Middle frontal gyrus (tissue), 1 donor: Measurements from ENCODE around the gene SLC44A3.

Experiments
- DNase-seq: peaks from one replicate; pipeline ENCODE4 v3.0.0-alpha.2; 2015; ENCODE audit warnings: low spot score; ENCODE audit errors: extremely low spot score

Gene SLC44A3

DNA sequence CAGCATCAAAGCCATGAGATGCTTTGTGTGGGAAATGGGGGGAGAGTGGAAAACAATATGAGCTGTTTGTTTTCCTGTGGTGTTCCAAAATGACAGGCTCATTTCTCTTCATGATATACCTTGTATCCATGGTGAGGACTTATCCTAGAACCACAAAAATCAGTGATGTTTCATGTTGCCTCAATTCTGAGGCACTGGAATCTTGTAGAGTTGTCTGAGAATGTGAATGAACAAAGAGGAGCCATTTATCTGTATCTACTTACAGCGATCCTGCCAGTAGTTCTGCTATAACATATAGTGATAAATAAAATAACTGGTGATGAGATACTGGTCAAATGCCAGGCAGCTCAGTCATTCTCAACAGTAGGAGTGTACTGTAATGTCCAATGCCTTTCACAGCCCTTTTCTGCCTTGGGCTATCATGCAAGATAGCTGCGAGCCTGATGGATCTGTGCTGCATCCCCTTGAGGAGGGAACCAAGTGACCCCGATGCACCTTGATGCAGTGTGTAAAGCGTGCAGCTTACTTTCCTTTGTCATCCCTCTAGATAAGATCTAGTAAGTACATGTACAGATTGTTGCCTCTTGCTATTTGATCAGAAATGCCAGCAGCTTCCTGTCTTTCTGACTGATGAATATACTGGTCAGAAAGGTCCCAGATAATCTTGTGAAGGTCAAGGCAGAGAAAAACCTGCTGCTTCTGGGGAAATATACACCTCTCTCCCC lies 52.8 kb downstream of the SLC44A3 start:
- DNase-seq, result no peak

DNA sequence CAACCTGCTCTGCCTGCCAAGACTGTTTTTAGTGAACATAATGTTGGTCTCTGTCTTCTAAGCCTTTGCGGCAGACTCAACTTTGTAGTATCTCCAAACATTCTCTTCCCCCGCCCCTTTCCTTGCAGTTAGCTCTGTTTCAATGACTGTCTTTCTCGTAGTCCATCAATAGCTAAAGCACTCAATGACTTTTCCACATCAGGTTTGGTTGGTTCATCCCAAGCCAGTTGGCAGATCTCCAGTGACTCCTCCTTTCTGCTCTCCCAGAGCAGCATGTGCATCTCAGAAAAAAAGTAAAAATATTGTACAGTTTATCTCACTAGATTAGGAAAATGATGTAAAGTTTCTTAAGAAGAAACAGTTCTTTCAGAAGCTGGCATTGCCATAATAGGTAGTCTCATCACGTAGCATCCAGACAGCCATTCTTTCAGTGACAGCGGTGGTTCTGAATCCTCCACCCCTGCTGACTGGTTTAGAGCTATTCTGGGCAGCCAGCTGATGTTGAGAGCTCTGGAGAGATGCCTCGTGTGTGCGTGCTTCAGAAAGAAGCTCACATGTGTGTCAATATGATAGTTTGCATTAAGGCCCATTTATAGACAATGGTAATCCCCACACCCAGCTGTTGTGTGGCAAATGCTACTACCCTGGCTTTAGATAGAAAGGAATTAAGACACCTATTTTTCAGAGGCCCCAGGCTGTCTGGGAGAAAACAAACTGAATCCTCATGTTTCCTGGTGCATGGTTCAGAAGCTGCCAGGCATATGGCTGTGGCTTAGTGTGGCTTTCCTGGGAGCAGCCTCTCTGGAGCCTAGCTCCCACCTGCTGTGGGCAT lies 53.6 kb downstream of the SLC44A3 start:
- DNase-seq, result peak; percentile 77

DNA sequence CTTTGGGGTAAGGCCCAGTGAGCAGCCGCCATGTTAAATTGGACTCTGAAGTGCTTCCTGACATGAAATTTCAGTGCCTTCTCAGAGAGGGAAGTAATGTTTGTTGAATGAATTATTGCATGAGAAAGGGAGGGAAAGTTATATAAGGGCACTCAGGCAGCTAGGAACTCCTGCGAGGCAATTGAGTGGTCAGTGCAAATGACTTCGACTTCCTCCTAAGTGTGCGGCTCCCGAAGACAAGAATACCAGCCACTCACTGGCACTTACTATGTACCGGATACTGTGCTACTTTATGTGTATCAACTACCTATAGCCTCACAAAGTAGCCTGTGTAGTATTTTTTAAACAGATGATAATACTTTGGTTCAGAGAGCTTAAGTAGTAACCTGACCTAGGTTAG lies 54.3 kb downstream of the SLC44A3 start:
- no peak for DNase-seq

DNA sequence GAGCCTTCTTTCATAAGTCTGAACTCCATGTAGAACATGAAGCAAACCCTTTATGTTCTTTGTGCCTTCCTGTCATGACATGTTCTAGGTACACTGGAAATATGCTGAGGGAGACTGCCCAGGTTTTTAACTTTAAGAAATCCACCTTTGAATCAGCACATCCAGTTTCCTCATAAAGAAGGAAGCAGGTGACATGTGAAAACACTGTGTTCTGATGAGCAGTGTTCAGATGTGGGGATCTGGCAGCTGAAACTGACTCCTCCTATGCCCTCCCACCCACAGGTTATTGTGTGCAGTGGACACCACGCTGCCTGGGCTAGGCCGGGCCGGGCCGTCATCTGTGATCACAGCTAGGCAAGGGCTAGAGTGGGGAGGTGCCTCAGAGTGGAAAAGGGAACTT lies 55.6 kb downstream of the SLC44A3 start:
- no peak for DNase-seq

DNA sequence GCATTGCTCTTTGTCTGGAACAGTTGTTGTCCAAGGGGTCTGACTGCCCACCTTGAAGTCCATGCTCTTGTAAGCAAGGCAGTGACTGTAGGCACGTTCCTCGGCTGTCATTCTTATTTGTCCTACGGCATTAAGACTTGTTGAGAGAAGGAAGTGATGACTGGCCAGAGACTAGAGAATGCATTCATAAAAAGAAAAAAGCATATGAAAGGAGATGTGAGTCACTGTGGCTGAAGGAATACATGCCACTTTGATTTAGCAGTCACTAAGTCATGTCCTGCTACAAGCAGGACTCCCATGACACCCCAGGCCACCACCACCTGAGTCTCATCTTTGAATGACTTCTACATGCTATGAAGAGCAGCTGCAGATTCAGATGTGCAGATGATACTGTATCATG lies 56.2 kb downstream of the SLC44A3 start:
- no peak for DNase-seq

DNA sequence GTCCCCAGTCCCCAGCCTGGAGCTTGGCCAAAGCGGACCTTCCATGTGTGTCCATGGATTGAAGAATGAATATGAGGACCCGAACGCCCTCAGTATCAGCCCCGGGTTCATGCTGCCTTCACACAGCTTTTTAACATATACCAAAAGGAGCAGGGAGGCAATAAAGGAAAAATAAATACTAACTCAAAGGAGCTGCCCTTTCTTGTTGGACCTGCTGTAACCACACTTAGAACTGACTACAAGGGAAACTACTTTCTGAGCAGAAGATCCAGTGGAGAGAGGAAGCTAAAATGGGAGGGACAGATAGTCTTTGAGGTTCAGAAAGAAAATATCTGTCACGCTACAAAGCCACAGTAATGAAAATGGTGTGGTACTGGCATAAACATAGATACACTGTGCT lies 58.2 kb downstream of the SLC44A3 start:
- no peak for DNase-seq

DNA sequence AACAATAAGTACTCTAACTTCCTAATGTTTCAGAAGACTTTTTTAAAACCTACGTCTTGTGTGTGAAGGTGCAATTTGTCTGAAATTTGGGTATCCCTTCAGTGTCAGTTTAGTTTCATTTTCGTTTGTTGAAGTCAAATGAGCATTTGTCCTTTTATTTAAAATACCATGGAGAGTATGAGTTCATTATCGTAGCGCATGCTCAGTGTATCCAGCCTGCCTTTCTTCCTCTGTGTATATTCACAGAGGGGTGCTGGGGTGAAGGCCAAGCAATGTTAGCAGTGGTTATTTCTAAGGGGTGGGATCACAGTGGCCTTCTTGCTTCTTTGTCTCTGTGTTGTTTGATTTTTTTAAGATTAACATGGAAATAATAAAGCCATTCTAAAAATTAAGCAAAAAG lies 63.5 kb downstream of the SLC44A3 start:
- DNase-seq, result no peak

DNA sequence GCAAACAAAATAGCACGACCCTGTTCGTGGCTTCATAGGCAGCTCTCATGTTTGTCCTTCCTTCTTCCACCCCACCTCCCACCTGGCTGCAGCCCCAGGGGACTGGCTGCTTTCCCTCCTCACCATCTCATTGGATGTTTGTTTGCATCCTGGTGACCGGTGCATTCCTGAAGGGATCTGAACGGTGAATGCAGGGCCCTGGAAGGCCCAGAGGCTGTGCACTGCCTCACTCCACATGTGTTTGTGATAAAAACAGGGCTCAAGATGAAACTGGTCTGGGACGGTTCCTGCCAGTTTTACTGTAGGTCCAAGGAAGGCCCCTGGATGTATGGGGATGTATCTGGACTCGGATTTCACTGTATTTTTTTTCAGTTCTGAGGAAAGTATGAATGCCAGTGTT lies 63.9 kb downstream of the SLC44A3 start:
- no peak for DNase-seq

DNA sequence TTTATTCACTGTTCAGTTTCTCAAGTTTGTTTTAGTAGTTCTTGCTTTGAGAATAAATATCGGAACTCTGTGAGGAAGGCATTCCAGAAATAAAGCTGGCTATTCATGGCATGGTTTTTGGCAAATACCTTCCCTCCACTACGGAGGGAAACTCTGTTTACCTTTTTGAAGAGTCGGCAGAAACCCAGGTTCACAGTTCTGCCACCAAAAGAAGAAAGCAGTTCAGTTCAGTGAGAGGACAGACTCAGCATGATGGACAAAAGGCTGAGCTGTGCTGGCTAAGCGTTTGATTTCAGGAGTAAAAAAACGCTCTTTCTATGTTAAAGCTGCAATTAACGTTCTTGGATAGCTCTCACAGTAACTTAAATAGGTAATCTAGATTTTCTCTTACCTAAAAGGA lies 64.3 kb downstream of the SLC44A3 start:
- DNase-seq, result no peak

DNA sequence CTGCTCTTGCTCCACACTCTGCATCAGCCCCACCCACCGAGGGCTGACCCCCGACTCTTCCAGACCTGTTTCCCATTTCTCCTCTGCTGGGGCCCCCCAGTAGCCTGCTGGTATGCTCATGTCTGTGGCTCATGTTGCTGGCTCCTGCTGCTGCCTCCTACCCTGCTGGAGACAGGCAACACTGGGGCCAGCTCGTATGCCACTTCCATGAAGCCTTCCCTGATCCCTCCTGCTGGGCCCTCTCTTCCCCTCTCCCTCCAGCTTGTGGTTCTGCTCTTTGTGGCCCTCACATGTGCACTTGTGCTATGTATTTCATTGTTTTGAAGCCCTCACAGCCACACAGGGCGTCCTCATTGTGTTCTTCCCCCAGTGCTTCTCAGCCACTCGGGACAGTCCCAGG lies 66.2 kb downstream of the SLC44A3 start:
- DNase-seq, result no peak

DNA sequence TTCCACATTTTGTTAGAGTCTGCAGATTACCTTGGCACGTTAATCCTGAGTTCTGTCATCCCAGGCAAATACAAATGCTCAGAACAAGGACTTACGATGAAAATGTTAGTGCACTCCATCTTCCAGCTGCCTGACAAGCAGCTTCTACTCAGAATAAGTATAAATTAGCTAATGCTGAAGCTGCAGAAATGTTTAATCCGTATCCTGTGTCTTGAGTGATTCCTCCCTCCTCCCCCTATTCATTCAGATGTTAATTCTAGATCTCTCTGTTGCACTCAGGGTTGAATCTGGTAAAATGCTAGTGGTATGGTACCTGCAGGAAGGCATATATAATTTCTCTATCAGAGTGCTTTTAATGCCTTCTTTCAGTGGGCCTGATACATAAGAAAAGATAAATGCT lies 66.9 kb downstream of the SLC44A3 start:
- no peak for DNase-seq

DNA sequence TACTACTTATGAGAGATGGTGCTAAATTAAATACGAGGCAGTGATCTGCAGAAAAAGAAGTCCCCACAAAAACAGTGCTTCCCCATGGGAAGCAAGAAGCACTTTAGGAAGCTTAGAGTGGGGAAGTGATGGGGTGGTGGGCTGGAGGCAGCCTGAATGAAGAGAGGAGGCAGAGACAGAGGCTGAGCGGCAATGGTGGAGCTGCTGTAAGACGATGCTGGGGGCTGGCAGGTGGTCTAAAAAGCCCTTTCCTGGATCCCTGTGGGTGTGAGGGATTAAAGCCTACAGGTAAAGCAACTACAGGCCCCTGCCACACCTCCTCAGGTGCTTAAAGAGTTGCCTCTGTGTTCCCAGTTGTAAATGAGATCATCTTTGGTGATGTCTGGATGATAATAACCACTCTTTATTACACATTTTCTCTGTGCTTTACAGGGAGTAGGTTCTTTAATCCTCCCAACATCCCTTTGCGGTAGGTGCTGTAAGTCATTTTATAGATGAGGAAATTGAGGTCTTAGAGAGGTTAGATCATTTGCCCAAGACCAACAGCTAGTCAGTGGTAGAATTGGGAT lies 67.5 kb downstream of the SLC44A3 start:
- no peak for DNase-seq

DNA sequence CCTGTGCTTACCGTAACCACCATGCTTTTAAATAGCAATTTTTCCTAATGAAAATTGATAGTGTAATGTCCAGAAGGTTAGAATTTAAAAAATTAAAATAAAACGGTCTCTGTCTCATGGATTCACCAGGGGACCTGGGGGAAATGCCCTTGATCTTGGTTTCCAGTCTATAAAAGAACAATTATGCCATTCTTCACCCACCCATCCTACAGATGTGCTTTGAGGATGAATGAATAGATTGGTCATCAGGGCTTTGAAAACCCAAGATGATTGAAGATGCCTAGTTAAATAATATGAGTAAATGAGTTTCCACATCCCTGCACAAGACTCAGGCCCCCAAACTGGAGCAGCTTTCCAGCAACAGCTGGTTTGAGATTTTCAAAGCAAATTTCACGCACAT lies 68.0 kb downstream of the SLC44A3 start:
- DNase-seq, result no peak

DNA sequence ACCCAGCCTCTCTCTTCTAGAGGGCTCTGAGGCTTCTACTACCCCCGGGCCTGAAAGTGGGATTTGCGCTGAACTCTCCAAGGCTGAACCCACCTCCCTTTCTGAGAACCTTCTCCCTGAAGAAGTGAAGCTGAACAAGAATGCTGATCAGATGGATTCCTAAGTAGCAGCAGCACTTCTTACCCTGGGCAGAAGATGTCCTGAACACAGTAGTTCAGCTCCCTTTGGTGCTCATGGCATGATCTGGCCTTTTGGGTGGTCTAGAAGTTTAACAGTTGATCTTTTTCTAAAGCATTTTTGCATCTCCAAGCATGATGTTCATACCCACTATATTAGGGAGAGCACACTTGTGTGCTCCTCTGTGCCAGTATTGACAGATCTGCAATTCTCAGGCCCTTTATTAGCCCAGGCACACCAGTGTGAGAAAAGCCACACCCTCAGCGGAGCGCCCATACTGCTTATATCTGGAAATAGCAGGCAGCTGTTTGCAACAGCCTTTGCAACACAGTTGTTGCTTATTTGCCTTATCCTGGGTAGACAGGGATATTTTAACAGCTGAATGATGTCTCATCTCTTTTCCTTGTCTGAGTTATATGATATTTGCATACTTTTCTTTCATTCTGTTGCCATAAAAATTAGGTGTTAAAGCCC lies 72.6 kb downstream of the SLC44A3 start:
- DNase-seq, result no peak

DNA sequence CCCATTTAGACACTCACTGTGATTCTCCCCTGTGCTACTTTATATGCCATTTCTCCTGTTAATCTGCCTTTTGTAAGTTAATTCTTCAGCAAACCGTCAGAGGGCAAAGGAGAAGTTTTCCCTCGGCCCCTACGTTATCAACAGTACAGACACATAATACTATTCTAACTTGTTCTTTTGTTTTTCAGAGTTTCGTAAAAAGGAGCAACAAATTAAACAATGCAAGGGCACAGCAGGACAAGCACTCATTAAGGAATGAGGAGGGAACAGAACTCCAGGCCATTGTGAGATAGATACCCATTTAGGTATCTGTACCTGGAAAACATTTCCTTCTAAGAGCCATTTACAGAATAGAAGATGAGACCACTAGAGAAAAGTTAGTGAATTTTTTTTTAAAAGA lies 74.5 kb downstream of the SLC44A3 start:
- DNase-seq, result no peak

DNA sequence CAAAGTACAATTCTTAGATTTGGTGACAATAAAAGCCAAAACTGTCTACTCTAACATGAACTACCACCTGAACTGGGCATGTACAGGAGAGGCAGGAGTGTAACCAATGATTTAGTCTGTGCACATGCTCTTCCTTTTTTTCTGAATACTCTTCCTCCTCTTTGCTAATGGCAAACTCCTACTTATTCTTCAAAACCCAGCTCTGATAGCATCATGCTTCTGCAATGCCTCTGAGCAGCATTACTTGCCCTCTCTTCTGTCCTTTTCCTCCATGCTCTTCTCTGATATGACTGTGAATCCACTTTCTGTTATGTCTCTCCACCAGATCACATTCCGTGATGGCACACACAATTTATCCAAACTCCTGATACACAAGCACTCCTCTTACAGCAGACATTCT lies 75.4 kb downstream of the SLC44A3 start:
- no peak for DNase-seq

DNA sequence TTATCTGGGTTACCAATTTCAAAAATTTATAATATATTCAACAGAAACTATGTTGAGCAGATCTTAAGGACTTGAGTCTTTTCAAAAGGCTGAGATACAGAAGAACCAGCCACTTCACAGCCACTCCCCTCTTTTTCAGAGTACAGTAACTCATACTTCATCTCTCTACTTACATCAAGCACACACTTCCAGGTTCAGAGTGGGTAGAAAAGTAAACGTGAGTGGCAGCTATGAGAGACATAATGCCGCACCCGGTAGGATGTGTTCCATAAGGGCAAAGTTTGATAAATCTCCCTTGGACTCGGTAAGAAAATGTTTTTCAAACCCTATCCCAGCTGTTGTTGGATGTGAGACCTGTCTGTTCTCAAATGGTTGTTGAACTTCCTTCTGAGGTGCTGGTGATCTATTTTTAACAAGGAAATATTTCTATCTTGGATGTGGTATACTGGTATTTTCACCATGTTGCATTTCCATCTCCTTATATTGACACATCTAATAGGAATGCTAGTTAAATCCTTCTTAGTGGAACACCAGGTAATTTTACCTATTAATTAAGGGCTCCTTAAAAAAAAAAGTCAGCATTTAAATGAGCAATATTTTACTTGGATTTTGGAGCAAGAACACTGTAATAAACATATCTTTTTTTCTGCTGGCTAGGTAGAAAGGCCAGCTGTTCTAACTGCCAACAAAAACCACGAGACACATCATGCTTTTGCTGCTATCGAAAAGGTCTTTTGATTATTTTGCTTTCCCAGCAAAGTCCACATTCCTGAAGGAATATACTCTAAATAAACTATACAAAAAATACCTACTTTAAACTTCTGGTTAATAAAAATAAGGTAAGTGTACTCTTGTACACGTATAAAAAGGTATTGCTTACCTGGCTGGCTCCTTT lies 78.6 kb downstream of the SLC44A3 start:
- no peak for DNase-seq

DNA sequence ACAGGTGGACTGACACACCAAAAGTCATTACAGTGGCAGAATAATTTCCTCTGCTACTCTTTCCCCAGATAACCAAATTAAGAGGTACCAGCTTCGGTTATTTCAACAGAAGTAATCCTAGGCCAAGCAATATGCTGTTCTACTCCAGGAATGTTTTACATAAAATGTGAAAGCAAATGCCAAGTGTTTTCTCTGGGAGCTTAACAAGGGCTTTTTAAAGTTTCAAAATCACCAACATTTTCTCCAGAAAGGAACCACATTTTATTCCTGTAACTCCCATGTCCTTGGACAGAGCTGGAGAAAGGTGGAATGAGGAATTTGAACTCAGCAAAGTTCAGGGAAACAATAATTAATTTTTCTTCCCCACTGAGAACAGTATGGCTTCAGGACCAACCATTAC lies 79.6 kb downstream of the SLC44A3 start:
- DNase-seq, result no peak

DNA sequence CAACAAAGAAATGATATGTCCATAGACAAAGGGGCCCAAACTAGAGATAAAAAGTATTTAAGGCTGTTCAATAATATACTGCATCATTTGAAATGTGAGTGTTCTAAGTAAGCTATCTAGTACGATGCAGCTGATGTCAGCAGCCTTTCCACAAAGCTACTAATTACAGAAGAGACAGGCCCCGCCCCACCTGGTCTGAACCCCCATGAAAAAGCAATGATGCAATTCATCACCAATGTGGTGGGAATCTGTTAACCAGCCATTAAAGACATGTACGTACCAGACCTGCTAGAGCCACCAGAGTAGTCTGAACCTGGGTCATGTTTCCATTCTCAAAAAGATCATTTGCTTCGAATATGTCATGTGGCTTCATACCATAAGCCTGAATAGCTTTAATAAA lies 81.7 kb downstream of the SLC44A3 start:
- no peak for DNase-seq

DNA sequence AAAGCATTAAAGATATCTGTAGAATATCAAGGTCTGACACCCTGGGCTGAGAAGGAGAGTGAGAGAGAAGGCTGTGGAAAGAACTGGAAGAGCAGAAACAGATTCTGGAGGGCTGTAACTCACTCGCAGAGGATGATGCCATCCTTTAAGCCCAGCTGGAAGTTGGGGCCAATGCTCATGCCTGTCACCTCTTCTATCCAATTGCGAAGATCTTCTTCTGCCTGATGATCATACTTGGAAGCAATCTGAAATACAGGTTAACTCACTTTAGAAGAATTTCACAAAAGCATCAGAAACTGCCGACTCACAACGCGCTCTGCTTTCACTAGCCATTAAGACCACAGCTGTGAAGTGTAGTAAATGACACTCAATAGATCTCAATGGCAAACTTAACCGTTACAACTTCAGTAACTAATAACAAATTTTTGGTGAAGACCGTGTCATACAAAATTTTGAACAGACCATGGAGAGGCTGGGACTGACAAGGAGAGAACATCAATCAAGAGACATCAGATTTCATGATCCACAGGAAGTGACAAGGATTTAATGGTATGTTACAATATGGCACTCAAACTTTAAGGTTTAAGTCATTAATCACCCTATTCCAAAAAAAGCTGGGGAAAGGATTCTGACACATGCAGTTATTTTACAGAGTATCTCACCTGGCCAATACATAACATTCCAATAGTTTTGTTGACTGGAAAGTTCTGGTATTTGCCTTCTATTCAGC lies 83.3 kb downstream of the SLC44A3 start:
- DNase-seq, result no peak
